GM12878 (cell line): Measurements from ENCODE around the gene GRK7.

Source experiments
- ASH2L ChIP-seq: fragments of 300-600, 200-600 bp; sonication (generic); IDR thresholded peaks from 2 replicates; pipeline ENCODE4 v1.6.1; 2017; ENCODE audit warnings: low read depth, mild to moderate bottlenecking, borderline replicate concordance
- CEBPB ChIP-seq, 2 experiments: fragments of 150-350 bp in 1 of 2; IDR thresholded peaks; 2 replicates each; pipeline ENCODE4 v1.6.1; 2012 to 2014; ENCODE audit warnings: low read depth in 2 of 2, low read length in 2 of 2, borderline replicate concordance in 1 of 2, inconsistent platforms in 1 of 2
- CHD2 ChIP-seq: IDR thresholded peaks from 2 replicates; pipeline ENCODE4 v1.6.1; 2011; ENCODE audit warnings: low read depth, low read length, improper control_type of control experiment, borderline replicate concordance
- CREM ChIP-seq: IDR thresholded peaks from 2 replicates; pipeline ENCODE4 v1.6.1; 2014; ENCODE audit warnings: antibody characterized with exemption, low read depth
- MTA3 ChIP-seq: IDR thresholded peaks from 2 replicates; pipeline ENCODE4 v1.6.1; 2012; ENCODE audit warnings: low read length, inconsistent platforms, borderline replicate concordance
- POLR2A ChIP-seq: IDR thresholded peaks from 2 replicates; pipeline ENCODE4 v1.6.1; 2011; ENCODE audit warnings: low read depth, mild to moderate bottlenecking, low read length
- TCF3 ChIP-seq: IDR thresholded peaks from 2 replicates; pipeline ENCODE4 v1.6.1; 2012; ENCODE audit warnings: low read depth, mild to moderate bottlenecking, low read length, borderline replicate concordance; ENCODE audit not compliant: insufficient read depth
- TF ChIP-seq, protein P1 (sequence below), 3 experiments: IDR thresholded peaks in 2 of 3; conservative IDR thresholded peaks in 1 of 3; 2 replicates each; pipeline ENCODE4 v1.5.1; 2011; ENCODE audit warnings: low read depth in 3 of 3, low read length in 3 of 3, mild to moderate bottlenecking in 3 of 3, control low read depth in 2 of 3, moderate library complexity in 2 of 3, inconsistent platforms in 1 of 3, mixed read lengths in 1 of 3; ENCODE audit not compliant: control insufficient read depth in 2 of 3, insufficient read depth in 1 of 3; ENCODE audit errors: extremely low read depth in 1 of 3
- TF ChIP-seq, protein P2 (sequence below): fragments of 450-650 bp; formaldehyde crosslinking; IDR thresholded peaks from 2 replicates; pipeline ENCODE4 v1.5.0; 2022; ENCODE audit warnings: mild to moderate bottlenecking, missing genetic modification characterization

DNA sequence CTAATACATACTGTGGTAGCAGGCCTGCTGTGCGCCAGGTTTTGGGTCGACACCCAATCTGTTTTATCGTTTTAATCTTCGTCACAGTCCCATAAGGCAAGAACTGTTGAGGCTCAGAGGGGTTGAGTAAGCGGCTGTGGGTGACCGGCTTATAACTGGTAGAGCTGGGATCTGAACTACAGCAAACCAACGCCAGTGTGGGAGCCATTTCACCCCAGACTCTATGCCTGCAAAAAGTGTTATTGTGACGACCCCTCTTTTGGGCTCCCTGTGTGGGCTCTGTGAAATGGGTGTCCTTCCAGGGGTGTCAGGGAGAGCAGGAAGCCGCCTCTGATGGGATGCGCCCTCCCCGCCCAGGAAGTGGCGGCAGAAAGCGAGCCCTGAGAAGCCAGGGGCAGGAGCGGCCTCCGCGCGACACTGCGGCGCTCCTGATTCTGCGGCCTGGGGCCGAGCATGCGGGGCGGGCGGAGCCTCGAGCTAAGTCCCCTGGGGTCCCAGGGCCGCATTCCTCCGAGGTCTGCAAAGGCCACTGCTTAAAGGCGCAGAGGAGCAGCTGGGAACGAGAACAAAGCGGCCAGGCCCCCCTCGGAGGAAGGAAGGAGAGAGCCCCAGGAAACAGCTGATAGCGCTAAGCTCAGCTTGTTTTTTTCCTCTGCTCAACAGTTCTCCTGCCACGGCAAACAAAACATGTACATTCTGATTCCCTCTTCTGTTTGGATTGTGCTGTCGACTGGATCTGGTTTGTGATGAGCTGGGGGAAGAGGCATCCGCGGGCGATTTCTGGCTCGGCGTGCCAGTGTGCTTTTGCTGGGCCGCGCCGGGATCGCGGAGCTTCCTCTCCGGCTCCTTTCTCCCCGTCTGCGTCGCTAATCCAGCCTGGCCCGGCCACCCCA, 33.9 kb downstream of the GRK7 start:
- TF ChIP-seq CREM: no peak
- peak; percentile 53; the same call in 1 of the 2 replicates for TF ChIP-seq POLR2A
- TF ChIP-seq, protein P1, sequence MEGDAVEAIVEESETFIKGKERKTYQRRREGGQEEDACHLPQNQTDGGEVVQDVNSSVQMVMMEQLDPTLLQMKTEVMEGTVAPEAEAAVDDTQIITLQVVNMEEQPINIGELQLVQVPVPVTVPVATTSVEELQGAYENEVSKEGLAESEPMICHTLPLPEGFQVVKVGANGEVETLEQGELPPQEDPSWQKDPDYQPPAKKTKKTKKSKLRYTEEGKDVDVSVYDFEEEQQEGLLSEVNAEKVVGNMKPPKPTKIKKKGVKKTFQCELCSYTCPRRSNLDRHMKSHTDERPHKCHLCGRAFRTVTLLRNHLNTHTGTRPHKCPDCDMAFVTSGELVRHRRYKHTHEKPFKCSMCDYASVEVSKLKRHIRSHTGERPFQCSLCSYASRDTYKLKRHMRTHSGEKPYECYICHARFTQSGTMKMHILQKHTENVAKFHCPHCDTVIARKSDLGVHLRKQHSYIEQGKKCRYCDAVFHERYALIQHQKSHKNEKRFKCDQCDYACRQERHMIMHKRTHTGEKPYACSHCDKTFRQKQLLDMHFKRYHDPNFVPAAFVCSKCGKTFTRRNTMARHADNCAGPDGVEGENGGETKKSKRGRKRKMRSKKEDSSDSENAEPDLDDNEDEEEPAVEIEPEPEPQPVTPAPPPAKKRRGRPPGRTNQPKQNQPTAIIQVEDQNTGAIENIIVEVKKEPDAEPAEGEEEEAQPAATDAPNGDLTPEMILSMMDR (IDR thresholded peaks at IDR 0.05 in 2 of 3, conservative IDR thresholded peaks at IDR 0.05 in 1 of 3; ENCODE audit: control insufficient read depth in 2 of 3, extremely low read depth in 1 of 3, insufficient read depth in 1 of 3, low read depth in 3 of 3, low read length in 3 of 3): no peak
- TF ChIP-seq MTA3: 0 out of 2 replicates have a peak, but pooled peaks have one; percentile 10
- TF ChIP-seq, protein P2, sequence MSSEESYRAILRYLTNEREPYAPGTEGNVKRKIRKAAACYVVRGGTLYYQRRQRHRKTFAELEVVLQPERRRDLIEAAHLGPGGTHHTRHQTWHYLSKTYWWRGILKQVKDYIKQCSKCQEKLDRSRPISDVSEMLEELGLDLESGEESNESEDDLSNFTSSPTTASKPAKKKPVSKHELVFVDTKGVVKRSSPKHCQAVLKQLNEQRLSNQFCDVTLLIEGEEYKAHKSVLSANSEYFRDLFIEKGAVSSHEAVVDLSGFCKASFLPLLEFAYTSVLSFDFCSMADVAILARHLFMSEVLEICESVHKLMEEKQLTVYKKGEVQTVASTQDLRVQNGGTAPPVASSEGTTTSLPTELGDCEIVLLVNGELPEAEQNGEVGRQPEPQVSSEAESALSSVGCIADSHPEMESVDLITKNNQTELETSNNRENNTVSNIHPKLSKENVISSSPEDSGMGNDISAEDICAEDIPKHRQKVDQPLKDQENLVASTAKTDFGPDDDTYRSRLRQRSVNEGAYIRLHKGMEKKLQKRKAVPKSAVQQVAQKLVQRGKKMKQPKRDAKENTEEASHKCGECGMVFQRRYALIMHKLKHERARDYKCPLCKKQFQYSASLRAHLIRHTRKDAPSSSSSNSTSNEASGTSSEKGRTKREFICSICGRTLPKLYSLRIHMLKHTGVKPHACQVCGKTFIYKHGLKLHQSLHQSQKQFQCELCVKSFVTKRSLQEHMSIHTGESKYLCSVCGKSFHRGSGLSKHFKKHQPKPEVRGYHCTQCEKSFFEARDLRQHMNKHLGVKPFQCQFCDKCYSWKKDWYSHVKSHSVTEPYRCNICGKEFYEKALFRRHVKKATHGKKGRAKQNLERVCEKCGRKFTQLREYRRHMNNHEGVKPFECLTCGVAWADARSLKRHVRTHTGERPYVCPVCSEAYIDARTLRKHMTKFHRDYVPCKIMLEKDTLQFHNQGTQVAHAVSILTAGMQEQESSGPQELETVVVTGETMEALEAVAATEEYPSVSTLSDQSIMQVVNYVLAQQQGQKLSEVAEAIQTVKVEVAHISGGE (CRISPR knock-in tag): no peak
- no peak for TF ChIP-seq ASH2L
- TF ChIP-seq CHD2: no peak
- TF ChIP-seq TCF3: no peak
- TF ChIP-seq CEBPB (IDR thresholded peaks at IDR 0.05; ENCODE audit: borderline replicate concordance in 1 of 2, low read depth in 2 of 2, low read length in 2 of 2): no peak
